ENCODE measurements around the gene ZYX.

GRCh38 chr7:143388491-143389101 is 7.5 kb downstream of the ZYX start:
- no peak for TF ChIP-seq CTCF (conservative IDR thresholded peaks at IDR 0.05 in 1 of 2, IDR thresholded peaks at IDR 0.05 in 1 of 2; ENCODE audit: extremely low read depth in 1 of 2, insufficient read depth in 1 of 2, low read depth in 1 of 2, low read length in 2 of 2)
- no peak for TF ChIP-seq EZH2 (IDR thresholded peaks at IDR 0.05; ENCODE audit: borderline replicate concordance, low read length)
